ENCODE measurements around the gene TOMM20.

DNA sequence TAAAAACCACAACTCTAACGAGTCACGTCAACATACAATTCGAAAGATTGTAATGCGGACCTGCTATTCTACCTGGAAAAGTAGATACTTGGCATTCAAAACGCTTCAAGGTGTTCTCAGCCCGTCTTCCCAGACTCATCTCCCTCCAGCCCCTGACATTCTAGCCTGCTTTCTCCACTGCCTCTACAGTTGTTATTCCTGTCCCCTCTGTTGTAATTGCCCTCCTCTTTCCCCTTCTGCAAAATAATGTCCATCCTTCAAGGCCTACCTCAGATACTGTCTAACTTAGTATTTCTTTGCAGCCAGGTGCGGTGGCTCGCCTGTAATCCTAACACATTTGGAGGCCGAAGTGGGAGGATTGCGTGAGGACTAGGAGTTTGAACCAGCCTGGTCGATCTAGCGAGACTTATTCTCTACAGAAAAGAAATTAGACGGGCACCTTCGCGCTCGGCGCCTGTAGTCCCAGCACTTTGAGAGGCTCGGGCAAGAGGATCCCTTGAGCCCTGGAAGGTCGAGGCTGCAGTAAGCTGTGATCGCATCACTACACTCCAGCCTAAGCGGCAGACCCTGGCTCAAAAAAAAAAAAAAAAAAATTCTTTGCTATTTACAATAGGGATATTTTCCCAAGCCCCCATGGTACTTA, 33.2 kb upstream of the TOMM20 start:
- TF ChIP-seq, protein P1, sequence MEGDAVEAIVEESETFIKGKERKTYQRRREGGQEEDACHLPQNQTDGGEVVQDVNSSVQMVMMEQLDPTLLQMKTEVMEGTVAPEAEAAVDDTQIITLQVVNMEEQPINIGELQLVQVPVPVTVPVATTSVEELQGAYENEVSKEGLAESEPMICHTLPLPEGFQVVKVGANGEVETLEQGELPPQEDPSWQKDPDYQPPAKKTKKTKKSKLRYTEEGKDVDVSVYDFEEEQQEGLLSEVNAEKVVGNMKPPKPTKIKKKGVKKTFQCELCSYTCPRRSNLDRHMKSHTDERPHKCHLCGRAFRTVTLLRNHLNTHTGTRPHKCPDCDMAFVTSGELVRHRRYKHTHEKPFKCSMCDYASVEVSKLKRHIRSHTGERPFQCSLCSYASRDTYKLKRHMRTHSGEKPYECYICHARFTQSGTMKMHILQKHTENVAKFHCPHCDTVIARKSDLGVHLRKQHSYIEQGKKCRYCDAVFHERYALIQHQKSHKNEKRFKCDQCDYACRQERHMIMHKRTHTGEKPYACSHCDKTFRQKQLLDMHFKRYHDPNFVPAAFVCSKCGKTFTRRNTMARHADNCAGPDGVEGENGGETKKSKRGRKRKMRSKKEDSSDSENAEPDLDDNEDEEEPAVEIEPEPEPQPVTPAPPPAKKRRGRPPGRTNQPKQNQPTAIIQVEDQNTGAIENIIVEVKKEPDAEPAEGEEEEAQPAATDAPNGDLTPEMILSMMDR (conservative IDR thresholded peaks at IDR 0.05 in 1 of 2, IDR thresholded peaks at IDR 0.05 in 1 of 2; ENCODE audit: extremely low read depth in 1 of 2, insufficient read depth in 1 of 2, low read depth in 1 of 2, low read length in 2 of 2), result no peak
- TF ChIP-seq EZH2 (IDR thresholded peaks at IDR 0.05; ENCODE audit: borderline replicate concordance, low read length), result no peak

Measured in mammary epithelial cell (primary cell).